Smooth muscle cell of the brain vasculature (primary cell): Measurements from ENCODE around the gene SLC44A3.

ENCODE experiments used
- DNase-seq: peaks from one replicate; pipeline ENCODE4 v3.0.0-alpha.2; 2012; ENCODE audit warnings: low read depth, low spot score

Gene SLC44A3

DNA sequence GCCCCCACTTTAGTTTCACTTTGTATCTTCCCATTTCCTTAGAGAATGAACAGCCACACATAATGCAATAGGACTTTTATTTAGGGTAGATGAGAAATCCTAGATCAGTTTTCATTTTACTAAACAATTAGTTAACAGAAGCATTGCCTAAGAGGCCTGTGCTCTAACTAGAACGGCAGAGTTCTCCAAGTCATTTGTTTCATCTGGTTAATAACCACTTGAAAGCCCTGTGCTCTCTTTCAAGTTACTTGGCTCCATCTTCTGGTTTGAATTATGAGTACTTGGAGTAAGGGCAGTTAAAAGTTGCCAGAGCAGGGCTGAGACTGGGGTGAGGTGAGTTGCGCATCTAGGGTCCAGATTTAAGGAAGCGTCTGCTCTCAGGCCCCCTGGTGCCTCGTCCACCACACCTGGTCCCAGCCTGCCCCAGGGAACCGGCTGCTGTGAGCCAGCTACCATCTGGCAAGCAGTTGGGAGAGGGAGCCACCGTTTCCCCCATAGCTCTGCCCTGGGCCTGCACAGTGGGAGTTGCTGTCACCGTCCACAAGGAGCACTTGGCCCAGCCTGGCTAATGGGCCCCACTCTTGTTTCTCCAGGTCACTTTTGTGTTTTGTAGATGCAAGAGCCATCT is 18.1 kb upstream of the SLC44A3 start:
- peak; percentile 65 for DNase-seq

DNA sequence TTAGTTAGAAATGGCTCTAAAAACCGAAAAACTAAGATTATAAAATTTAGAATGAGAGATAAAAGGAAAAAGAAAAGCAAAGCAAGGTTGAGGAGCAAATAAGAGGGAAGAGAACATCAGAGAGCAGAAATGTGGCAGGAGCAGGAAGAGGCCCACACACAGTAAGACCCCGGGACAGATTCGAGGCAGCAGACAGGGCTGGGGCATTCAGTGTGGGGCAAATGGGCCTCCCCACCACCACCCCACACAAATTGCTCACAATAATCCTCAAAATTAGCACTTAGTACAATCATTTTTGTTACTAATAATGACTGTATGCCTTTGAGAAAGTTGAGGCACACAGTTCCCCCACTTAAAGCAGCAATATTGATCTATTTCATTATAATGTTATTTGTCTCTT is 17.1 kb upstream of the SLC44A3 start:
- no peak for DNase-seq

- no peak for DNase-seq
Measured at GRCh38 chr1:94803517-94804441, 16.4 kb upstream of the SLC44A3 start.

GRCh38 chr1:94804442-94804837 is 15.7 kb upstream of the SLC44A3 start:
- DNase-seq = no peak

GRCh38 chr1:94805912-94806311 is 14.2 kb upstream of the SLC44A3 start:
- DNase-seq = no peak

- no peak for DNase-seq
Measured at GRCh38 chr1:94806441-94806871, 13.7 kb upstream of the SLC44A3 start.

DNA sequence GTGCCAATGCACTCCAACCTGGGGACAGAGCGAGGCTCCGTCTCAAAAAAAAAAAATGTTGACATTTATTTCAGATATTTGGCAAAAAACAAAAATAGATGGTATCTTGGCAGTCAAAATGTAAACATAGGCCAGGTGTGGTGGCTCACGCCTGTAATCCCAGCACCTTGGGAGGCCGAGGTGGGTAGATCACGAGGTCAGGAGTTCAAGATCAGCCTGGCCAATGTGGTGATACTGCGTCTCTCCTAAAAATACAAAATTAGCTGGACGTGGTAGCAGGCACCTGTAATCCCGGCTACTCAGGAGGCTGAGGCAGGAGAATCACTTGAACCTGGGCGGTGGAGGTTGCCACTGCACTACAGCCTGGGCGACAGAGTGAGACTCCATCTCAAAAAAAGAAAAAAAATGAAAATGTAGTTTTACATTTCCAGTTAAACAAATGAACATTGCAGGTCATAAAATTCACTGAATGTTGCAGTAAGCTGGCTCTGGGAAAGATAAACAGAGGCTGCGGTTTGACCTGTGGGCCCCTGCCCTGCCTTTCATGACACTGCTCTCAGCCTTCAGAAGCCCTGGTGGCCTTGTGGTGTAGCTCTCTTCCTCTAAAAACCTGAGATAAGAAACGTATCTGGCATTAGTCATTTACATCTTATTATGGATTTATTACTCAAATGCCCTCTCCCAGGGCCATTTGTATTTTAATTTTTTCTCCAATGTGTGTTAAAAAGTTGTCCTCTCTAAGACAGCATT is 12.2 kb upstream of the SLC44A3 start:
- DNase-seq = no peak

DNA sequence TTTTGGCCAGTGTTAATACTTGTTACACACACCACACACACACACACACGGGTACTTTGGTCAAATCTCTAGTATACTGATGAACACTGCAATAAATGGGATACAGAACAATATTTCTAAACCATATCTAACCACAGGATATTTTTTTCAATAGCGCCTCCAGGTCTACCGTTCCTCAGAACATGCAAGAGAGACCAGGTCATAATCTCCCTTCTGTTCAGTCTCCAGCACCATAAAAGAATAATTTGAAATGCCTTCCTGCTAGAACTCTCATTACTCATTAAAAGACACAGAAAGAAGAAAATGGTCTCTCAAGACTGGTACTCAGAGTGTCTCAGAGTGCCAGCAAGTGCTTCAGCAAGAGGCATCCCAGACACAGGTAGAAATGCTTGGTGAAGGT is 11.5 kb upstream of the SLC44A3 start:
- no peak for DNase-seq

DNA sequence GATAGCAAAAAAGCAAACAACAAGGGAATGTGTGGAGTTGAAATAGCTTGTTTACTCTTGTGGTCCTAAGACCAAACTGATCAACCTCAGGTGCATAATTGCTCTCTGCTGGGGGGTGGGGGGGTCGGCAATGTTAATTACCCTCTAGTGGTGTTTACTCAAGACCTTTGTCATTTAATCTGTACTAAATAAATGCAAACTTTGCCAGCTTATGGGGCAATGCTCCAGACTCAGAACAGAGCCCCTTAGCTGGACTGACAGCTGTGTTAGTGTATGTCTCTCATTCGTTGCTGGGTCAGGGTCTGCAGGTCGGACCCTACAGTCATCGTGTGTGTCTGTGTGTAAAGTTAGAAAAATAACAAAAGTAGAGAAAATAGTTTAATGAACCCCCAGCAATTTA is 7.2 kb upstream of the SLC44A3 start:
- DNase-seq = no peak

DNA sequence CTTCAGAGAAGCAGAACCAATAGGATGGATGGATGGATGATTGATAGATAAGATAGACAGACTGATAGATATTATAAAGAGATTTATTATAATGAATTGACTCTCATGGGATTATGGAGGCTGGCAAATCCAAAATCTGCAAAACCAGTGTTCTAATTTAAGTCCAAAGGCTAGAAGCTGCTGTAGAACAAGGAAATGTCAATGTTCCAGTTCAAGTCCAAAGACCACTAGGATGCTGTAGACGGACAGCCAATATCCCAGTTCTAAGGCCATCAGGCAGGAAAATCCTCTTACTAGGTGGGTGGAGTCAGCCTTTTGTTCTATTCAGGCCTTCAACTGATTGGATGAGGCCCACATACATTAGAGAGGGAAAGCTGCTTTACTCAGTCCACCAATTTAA is 4.1 kb upstream of the SLC44A3 start:
- DNase-seq = no peak

- no peak for DNase-seq
Measured at GRCh38 chr1:94817712-94818111, 2.4 kb upstream of the SLC44A3 start.

DNA sequence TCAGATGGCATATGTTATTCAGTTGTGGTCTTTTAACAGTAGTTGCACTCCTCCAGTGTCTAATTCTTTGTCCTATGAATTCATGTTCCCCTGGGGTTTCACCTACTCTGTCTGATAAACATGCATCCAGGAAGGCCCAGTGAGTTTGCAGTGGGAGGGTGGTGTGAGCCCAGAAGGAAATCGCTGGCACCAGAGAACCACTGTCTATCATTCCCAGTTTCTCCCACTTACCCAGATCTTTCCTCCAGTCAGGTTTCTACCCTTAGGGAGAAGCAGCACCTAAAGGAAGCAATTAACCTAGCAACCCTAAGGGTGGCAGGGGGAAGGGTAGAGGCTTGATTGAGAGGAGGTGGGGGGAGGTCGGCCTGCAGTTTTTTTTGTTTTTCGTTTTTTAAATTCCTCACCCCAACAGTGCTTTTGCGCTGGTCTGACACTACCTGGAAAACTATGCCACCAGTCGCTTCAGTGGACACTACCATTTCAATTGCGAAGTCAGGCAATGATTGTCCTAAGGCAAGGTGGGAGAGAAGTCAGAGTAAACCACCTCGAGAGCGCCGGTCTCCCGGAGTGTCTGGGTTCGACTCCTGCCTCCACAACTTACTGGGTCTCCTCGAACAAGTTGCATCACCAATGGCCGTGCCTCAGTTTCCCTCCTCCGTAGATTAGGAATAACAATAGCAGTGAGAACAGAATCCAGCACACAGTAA is 766 bp upstream of the SLC44A3 start:
- no peak for DNase-seq

GRCh38 chr1:94820936-94821335 is 779 bp downstream of the SLC44A3 start:
- no peak for DNase-seq

GRCh38 chr1:94821636-94822305 is 1.6 kb downstream of the SLC44A3 start:
- DNase-seq = no peak

GRCh38 chr1:94823116-94823515 is 3.0 kb downstream of the SLC44A3 start:
- no peak for DNase-seq

GRCh38 chr1:94825936-94826335 is 5.8 kb downstream of the SLC44A3 start:
- no peak for DNase-seq

- DNase-seq = no peak
Measured at GRCh38 chr1:94827434-94827833, 7.3 kb downstream of the SLC44A3 start.

DNA sequence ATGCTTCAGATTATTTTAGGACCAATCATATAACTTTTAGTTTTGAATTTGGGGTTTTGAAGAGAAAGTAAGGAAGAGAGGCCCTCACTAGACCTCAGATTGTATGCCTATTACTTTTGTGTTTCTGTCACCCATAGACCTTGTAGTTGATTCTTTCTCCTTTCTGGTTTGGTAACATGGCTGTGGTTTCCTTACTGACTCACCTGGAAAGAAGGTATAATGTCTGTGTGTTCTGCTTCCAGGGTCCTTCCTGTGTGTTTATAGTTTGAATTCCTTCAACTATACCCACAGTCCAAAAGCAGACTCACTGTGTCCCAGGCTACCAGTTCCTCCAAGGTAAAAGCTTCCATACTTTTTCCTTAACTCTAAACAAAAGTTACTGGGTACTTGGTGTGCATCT is 8.1 kb downstream of the SLC44A3 start:
- no peak for DNase-seq

DNA sequence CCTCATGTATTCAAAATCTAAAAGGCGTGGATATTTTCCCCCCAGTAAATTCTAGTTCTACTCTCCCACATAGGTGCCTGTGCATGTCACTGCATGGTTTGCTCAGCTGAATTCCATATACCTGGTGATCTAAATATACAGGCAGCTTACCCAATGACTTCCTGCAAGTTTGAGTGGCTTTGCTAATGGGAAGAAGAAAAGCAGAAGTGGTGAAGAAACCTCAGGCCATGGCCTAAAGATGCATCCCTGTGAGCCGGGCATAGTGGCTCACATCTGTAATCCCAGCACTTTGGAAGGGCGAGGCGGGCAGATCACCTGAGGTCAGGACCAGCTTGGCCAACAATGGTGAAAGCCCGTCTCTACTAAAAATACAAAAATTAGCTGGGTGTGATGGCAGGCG is 11.5 kb downstream of the SLC44A3 start:
- no peak for DNase-seq

DNA sequence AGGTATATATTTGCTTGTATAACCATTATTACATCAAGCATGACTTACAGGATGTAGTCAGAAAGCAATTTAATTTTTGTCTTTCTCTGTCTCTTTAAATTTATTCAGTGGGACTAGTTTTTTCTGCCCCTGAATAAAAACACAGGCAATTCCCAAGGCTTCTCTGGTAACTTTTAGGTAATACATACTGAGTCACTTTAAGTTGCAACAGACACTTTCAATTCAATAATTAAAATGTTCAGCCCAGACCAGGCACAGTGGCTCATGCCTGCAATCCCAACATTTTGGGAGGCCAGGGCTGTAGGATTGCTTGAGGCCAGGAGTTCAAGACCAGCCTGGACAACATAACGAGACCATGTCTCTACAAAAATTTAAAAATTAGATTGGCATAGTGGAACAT is 12.3 kb downstream of the SLC44A3 start:
- no peak for DNase-seq

DNA sequence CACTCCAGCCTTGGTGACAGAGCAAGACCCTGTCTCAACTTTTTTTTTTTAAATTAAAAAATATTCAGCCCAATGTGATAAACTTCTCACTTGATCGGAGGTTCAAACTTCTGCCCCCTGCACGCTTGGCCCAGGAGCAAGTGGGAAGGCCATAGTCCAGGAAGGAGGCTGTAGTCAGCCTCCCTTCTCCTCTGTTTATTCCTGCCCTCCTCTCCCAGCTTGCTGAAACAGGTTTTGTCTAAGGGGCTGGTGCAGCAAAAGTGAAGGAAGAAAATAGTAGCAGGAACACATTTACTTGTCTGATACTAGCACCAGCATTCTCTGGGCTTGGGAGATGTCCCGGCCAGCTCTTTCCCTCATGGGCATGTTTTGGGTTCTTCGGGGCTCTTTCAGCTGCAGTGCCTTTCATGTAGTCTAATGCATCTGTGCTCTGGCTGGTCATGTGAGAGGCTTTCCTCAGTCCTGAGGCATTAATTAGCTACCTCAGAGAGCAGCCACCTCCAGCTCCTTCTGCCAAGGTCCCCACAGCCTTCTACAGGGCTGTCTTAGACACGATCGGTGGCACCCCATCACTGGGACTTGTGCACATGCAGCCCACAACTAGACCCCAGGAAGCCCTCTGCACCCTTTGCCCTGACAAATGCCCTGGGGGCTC is 12.9 kb downstream of the SLC44A3 start:
- no peak for DNase-seq
